Measurements from ENCODE around the gene ZNF276.
A peak's percentile ranks its signal among the peaks of the same experiment; 100 is the strongest.
"Not testable (repeated sequence)": the region's sequence is repeated elsewhere in the genome, so short reads cannot be mapped to it uniquely, and the experiment has no call there.

The ZNF276 gene

DNA sequence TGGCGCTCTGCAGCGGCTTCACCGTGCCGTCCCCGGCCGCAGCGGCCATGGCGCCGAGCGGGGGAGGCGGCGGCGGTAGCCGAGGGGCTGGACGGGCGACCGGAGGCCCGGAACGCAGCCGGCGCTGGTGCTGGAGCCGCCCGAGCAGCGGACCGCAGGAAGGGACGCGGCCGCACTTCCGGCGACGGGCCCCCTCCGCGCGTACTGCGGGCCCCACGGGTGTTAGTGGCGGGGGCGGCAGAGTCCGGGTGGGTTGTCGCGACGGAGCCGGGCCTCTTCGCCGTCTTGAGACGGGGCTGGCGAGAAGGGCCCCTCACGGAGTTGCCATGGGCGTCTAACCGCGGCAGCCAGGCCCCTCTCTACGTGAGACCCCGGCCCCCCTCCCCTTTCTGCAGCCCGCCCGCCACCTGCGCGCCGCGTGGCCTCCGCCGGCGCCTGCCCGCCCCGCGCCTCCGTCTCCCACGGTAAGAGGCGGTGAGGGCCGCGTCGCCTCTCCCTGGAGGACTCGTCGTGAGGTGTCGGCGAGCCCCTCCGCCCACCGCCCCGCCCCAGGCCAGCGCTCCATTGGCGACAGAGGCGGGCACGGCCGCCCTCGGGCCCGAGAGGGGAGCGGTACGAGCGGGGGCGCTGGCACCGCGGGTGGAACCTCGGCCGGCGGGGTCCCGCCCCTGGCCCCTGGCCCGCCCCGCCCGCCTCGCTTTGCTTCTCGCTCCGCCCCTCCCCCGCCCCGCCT, at the start of gene ZNF276, which contains the start of gene VPS9D1:
Gene ZNF276 (plus strand): TSS at position 725 of the 733 bp plus-strand sequence. CDS start 104 bp downstream, outside the sequence.
Gene VPS9D1 (minus strand): TSS at position 86 of the 733 bp plus-strand sequence. CDS start 37 bp downstream, at position 49.
- DNase-seq (ENCODE audit: low spot score) = peak; percentile 89

DNA sequence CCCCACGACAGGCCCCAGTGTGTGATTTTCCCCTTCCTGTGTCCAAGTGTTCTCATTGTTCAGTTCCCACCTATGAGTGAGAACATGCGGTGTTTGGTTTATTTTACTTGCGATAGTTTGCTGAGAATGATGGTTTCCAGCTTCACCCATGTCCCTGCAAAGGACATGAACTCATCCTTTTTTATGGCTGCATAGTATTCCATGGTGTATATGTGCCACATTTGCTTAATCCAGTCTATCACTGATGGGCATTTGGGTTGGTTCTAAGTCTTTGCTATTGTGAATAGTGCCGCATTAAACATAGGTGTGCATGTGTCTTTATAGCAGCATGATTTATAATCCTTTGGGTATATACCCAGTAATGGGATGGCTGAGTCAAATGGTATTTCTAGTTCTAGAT, 49.8 kb upstream of the ZNF276 start:
- DNase-seq (ENCODE audit: low spot score) = not testable (repeated sequence)

DNA sequence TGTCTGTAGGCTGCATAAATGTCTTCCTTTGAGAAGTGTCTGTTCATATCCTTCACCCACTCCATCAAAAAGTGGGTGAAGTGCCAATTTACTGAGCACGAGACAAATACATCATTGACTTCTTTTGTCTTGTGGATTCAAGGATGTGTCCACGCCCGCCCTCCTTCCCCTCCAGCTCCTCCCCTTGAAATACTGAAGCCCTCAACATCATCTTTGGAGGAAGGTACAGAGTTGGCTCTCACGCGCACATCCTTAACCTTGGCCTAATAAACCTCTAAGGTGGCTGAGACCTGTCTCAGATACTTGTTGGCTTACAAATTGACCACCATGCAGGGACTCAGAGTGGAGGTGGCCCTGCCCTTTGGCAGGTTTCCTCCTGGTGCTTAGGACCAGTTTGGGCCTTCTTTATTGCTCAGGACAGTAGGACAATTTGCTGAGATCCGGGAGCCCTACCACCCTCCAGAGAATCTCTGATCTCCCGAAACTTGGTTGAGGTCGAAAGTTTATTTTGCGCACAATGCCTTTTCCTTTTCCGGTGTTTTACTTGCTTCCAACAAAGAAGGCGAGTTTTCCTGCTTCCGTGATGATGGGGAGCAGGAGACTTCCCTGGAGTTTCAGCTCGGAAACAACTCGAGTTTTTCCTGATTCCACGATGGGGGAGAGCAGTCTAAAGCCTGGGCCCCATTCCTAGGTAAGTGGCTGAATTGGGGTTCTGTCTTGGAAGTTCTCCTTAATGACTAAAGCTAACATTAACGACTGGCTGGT, 49.0 kb upstream of the ZNF276 start:
- DNase-seq (ENCODE audit: low spot score) = no peak

DNA sequence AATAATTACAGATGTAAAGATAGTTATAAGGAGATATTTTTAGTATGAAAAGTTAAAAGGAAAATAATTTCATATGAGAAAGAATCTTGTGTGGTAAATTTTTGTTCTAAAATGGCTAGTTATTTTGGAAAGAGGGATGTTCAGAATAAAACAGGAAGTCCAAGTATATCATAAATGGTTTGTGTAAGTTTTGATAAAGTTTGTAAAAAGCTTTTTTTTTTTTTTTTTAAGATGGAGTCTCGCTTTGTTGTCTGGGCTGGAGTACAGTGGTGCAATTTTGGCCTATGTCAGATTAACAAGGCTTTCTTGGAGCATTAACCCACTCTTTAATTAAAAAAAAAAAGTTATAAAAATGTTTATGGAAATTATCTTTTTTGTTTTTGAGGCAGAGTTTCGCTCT, 43.1 kb upstream of the ZNF276 start:
- no peak for DNase-seq (ENCODE audit: low spot score)

- no peak for DNase-seq (ENCODE audit: low spot score)
These were observed 35.4 kb upstream of the ZNF276 start for GRCh38 chr16:89685916-89686315.

DNA sequence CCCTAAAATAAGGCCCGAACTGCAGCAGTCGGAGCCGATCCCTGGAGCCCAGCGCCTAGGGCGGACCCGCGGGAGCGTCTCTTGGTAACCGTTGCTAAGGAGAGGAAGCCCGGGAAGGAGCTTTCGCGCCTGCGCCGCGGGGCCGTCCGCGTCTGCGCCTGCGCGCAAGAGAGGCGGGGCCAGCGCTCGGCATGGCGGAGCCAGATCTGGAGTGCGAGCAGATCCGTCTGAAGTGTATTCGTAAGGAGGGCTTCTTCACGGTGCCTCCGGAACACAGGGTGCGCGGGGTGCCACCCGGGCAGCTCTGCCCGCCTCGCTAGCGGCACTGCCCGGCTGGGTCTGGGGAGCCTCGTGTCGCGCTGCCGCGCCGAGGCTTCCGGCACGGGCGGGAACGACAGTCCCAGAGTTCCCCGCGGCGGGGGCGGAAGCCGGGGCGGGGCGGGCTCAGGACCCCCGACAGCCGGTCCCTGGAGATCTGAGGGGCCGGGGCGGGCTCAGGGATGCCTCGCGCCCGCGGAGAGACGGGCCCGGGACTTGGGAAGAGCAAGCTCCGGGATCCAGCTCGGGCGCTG, 34.7 kb upstream of the ZNF276 start, which contains the start of gene CDK10:
Gene CDK10 (plus strand): TSS at position 170 of the 572 bp plus-strand sequence. CDS start 22 bp downstream, at position 192.
- peak; percentile 83 for DNase-seq (ENCODE audit: low spot score)

- DNase-seq (ENCODE audit: low spot score) = no peak
These were observed 34.0 kb upstream of the ZNF276 start for GRCh38 chr16:89687092-89687940.

- DNase-seq (ENCODE audit: low spot score) = no peak
These were observed 32.9 kb upstream of the ZNF276 start for GRCh38 chr16:89688395-89688794.

DNA sequence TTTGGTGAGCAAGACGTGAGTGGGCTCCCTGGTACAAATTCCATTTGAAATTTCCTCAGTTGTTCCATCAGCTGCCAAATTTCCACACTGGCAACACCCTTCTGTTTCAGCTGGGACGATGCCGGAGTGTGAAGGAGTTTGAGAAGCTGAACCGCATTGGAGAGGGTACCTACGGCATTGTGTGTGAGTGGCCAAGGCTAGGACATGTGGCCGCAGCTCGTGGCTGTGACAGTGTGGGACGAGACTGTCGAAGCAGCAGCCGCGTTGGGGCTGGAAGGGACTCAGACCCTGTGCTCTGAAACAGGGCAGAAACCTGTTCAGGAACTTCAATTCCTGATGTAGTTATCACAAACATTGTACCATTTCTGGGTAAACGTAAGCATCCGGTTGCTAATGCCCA, 32.2 kb upstream of the ZNF276 start:
- no peak for DNase-seq (ENCODE audit: low spot score)

DNA sequence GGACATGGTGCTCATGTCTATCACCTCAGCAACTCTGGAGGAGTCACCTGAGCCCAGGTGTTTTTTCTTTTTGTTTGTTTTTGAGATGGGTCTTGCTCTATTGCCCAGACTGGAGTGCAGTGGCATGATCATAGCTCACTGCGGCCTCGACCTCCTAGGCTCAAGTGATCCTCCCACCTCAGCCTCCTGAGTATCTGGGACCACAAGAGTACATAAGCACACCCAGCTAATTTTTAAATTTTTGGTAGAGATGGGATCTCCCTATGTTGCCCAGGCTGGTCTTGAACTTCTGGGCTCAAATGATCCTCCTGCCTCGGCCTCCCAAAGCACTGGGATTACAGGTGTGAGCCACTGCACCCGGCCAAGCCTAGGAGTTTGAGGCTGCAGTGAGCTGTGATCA, 31.7 kb upstream of the ZNF276 start:
- not testable (repeated sequence) for DNase-seq (ENCODE audit: low spot score)

- no peak for DNase-seq (ENCODE audit: low spot score)
These were observed 30.9 kb upstream of the ZNF276 start for GRCh38 chr16:89690392-89690901.

- DNase-seq (ENCODE audit: low spot score) = no peak
These were observed 29.9 kb upstream of the ZNF276 start for GRCh38 chr16:89691231-89691985.

DNA sequence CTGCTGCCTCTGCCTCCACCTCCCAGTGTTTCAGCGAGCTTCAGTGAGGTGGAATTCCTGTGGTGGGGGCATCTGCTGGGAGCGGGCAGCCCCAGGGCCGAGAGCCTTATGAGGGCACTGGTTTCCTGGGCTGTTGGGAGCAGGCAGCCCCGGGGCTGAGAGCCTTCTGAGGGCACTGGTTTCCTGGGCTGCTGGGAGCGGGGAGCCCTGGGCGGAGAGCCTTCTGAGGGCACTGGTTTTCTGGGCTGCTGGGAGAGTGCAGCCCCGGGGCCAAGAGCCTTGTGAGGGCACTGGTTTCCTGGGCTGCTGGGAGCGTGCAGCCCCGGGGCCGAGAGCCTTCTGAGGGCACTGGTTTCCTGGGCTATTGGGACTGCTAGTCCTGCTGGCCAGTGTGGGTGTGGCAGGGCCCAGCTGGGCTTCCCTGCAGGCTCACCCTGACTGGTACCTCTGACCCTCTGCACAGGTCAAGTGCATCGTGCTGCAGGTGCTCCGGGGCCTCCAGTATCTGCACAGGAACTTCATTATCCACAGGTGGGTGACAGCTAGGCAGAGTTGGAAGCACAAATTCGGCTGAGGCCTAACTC, 29.3 kb upstream of the ZNF276 start:
- no peak for DNase-seq (ENCODE audit: low spot score)

DNA sequence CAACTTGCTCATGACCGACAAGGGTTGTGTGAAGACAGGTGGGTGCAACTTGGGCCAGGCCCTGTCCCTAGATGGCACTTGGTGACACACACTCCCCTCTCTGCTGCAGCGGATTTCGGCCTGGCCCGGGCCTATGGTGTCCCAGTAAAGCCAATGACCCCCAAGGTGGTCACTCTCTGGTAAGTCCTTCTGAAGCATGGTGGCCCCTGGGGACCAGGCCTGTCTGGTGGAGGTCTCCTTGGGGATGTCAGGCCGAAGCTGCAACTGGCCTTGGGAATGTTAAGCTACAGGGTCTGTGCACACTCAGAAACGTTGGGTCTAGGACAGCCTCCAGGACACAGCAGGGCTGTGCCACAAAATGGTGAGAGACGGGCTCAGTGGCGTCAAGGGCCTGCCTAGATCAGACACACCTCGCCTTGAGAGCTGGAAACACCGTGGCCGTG, 28.0 kb upstream of the ZNF276 start:
- no peak for DNase-seq (ENCODE audit: low spot score)

DNA sequence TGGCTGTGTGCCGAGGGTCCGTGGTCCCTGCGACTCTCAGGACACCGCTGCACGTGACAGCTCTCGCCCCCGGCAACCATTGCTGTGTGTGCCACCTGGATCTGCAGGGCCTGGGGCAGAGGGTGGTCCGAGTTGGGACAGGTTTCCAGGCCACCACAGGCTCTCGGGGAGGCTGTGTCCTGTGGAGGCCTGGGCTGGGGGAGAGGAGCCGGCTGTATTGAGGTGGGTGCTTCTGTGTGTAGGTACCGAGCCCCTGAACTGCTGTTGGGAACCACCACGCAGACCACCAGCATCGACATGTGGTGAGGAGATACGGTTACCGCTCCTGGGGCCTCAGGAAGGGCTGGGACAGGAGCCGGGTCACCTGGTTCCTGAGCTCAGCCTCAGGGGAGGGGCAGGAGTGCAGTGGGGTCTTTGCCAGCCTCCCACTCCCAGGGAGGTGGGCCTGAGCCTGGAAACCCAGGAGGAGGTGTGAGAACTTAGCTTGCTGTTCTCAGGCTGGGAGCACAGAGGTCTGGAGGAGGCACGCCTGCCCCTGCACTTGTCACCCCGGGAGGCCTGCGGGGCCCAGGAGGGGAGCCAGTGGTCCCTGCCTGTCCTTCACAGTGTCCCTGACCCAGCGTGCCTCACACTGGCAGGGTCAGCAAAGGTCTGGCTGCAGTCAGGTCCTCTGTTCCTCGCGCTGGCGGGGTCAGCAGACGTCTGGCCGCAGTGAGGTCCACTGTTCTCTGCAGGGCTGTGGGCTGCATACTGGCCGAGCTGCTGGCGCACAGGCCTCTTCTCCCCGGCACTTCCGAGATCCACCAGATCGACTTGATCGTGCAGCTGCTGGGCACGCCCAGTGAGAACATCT, 27.2 kb upstream of the ZNF276 start:
- no peak for DNase-seq (ENCODE audit: low spot score)

DNA sequence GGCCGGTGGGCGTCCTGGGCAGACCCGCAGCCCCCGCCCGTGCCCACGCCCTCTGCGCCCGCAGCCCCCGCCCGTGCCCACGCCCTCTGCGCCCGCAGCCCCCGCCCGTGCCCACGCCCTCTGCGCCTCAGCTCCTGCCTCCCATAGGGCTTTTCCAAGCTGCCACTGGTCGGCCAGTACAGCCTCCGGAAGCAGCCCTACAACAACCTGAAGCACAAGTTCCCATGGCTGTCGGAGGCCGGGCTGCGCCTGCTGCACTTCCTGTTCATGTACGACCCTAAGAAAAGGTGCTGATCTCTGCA, 26.6 kb upstream of the ZNF276 start:
- not testable (repeated sequence) for DNase-seq (ENCODE audit: low spot score)

DNA sequence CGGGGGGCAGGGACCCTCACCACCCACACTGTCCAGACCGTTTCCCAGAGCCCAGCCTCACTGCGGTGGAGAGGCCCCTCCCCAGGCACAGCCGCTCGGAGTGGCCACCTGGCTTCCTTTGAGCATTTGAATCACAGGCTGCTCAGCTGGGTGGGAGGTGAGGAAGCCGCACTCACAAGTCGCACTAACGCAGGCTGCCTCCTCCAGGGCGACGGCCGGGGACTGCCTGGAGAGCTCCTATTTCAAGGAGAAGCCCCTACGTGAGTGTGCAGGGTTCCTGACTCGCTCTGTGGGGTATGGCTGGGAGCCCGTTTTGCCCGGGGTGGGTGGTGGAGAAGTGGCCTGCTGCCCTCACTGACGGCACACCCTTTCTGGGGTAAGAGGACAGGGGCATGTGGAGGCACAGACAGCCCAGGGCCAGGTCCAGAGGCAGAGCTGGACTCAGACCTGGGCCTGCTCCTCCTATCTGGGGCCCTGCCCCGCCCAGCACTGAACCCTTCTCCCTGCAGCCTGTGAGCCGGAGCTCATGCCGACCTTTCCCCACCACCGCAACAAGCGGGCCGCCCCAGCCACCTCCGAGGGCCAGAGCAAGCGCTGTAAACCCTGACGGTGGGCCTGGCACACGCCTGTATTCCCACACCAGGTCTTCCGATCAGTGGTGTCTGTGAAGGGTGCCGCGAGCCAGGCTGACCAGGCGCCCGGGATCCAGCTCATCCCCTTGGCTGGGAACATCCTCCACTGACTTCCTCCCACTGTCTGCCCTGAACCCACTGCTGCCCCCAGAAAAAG, 26.1 kb upstream of the ZNF276 start:
- DNase-seq (ENCODE audit: low spot score) = no peak

GRCh38 chr16:89695875-89696669, 25.3 kb upstream of the ZNF276 start:
- DNase-seq (ENCODE audit: low spot score) = no peak
